HepG2 (cell line): ENCODE results near the gene NRL. TPM values are rescaled to one million over a fixed set of nuclear protein-coding genes. Genes with fewer than 3 reads are reported as not detected.

Experiments
- BCL6 ChIP-seq: IDR thresholded peaks from 2 replicates; pipeline ENCODE4 v1.6.1; 2016; ENCODE audit warnings: missing genetic modification reagents, missing compliant biosample characterization
- BRD4 ChIP-seq: sonication (generic); formaldehyde crosslinking; IDR thresholded peaks from 2 replicates; pipeline ENCODE4 v1.4.0; 2020; ENCODE audit warnings: missing genetic modification reagents
- DR1 ChIP-seq: sonication (generic); formaldehyde crosslinking; IDR thresholded peaks from 2 replicates; pipeline ENCODE4 v1.8.0; 2021; ENCODE audit warnings: mild to moderate bottlenecking, missing genetic modification reagents, inconsistent platforms
- HHEX ChIP-seq: IDR thresholded peaks from 2 replicates; pipeline ENCODE4 v1.6.1; 2016; ENCODE audit warnings: control low read depth
- ISL2 ChIP-seq: sonication (generic); formaldehyde crosslinking; IDR thresholded peaks from 2 replicates; pipeline ENCODE4 v1.5.0; 2020; ENCODE audit warnings: missing genetic modification reagents
- ISX ChIP-seq: sonication (generic); formaldehyde crosslinking; conservative IDR thresholded peaks from 2 replicates; pipeline ENCODE4 v1.5.0; 2020; ENCODE audit warnings: missing genetic modification reagents
- PRPF4 ChIP-seq: fragments of 200-400 bp; formaldehyde crosslinking; IDR thresholded peaks from 2 replicates; pipeline ENCODE4 v1.6.1; 2016; ENCODE audit warnings: low read length, low read depth; ENCODE audit not compliant: poor library complexity, severe bottlenecking
- THYN1 ChIP-seq: sonication (generic); formaldehyde crosslinking; IDR thresholded peaks from 2 replicates; pipeline ENCODE4 v1.8.1; 2023; ENCODE audit warnings: low read depth, mild to moderate bottlenecking, moderate library complexity, missing genetic modification reagents, borderline replicate concordance
- TRIM24 ChIP-seq: sonication (generic); formaldehyde crosslinking; IDR thresholded peaks from 2 replicates; pipeline ENCODE4 v1.8.0; 2022; ENCODE audit warnings: mild to moderate bottlenecking, missing genetic modification reagents
- ZNF274 ChIP-seq: sonication (generic); formaldehyde crosslinking; IDR thresholded peaks from 2 replicates; pipeline ENCODE4 v1.5.1; 2020; ENCODE audit warnings: mild to moderate bottlenecking, missing genetic modification reagents
- ZNF30 ChIP-seq: sonication (generic); formaldehyde crosslinking; IDR thresholded peaks from 2 replicates; pipeline ENCODE4 v1.5.0; 2020; ENCODE audit warnings: mild to moderate bottlenecking, missing genetic modification reagents
- ZNF510 ChIP-seq: sonication (generic); formaldehyde crosslinking; IDR thresholded peaks from 2 replicates; pipeline ENCODE4 v1.4.0; 2020; ENCODE audit warnings: low read depth, mild to moderate bottlenecking, missing genetic modification reagents
- polyA plus RNA-seq, 8 experiments: library from polyadenylated mRNA; depleted of rRNA in 3 of 8; stranded (reverse) in 7 of 8; unstranded in 1 of 8; fragments of >200 nt; fragmentation: Illumina TruSeq in 4 of 8; extraction: Trizol in 4 of 8; gene quantifications; 2 replicates each; pipeline versions ENCODE4 v1.2.1 to v1.2.3, GENCODE V29; 2011 to 2016; ENCODE audit warnings: low read depth in 4 of 8, missing spikeins in 1 of 8, mixed read lengths in 1 of 8; ENCODE audit not compliant: insufficient read depth in 1 of 8
- total RNA-seq, 5 experiments: library from RNA; depleted of rRNA; stranded (reverse); fragments of >200 nt; fragmentation: Illumina TruSeq; extraction: Trizol; gene quantifications; 2 replicates each; pipeline ENCODE4 v1.2.3, GENCODE V29; 2016; ENCODE audit warnings: low read depth in 1 of 5
- TF ChIP-seq, protein P1 (sequence below): sonication (generic); formaldehyde crosslinking; IDR thresholded peaks from 2 replicates; pipeline ENCODE4 v1.5.1; 2020; ENCODE audit warnings: mild to moderate bottlenecking, missing genetic modification reagents, borderline replicate concordance
- TF ChIP-seq, protein P2 (sequence below): sonication (generic); formaldehyde crosslinking; IDR thresholded peaks from 2 replicates; pipeline ENCODE4 v1.9.0; 2021; ENCODE audit warnings: mild to moderate bottlenecking, missing genetic modification reagents
- TF ChIP-seq, protein P3 (sequence below): sonication (generic); formaldehyde crosslinking; IDR thresholded peaks from 2 replicates; pipeline ENCODE4 v1.4.0; 2020; ENCODE audit warnings: mild to moderate bottlenecking, missing genetic modification reagents
- TF ChIP-seq, protein P4 (sequence below): sonication (generic); formaldehyde crosslinking; IDR thresholded peaks from 2 replicates; pipeline ENCODE4 v1.8.0; 2022; ENCODE audit warnings: missing genetic modification reagents, mild to moderate bottlenecking, inconsistent platforms, borderline replicate concordance

NRL gene
- total and polyA plus RNA-seq, 2 of the 13 experiments (the other 11 are each of a cell fraction or from before 2014, with no cell fraction given) = 2.5 to 4.7 TPM

DNA sequence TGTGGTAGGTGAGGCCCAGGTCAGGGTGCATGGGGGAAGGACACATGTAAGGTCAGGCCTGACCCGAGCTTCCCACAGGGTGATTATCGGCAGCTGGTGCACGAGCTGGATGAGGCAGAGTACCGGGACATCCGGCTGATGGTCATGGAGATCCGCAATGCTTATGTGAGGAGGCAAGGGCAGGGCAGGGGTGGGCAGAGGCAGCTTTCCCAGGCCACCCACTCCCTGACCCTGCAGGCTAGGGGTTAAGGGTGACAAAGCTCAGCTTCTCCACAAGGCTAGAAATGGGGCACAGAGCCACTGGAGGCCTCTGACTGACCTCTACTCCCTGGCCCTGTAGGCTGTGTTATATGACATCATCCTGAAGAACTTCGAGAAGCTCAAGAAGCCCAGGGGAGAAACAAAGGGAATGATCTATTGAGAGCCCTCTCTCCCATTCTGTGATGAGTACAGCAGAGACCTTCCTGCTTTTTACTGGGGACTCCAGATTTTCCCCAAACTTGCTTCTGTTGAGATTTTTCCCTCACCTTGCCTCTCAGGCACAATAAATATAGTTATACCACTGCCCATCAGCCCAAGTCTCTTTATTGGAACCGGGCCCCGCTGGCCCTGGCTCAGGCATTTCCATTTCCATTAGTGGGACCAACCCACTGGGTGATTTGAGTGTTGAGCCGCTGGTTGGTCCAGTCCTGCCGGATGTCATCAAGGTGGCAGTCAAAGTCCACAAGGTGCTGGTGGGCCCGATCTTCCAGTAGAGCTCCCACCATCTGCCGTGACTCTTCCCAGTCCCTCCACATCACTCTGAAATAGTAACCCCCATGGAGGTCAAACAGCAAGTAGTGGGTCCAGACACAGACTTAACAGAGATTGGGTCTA is 23.9 kb upstream of the NRL start (continued):
- TF ChIP-seq BCL6 (CRISPR knock-in tag) = no peak
- TF ChIP-seq DR1 (CRISPR knock-in tag) = no peak
- no peak for TF ChIP-seq TRIM24 (CRISPR knock-in tag)
- no peak for TF ChIP-seq ZNF510 (CRISPR knock-in tag)
- no peak for TF ChIP-seq ZNF30 (CRISPR knock-in tag)
- TF ChIP-seq ISX (CRISPR knock-in tag) = no peak
- TF ChIP-seq, protein P1, sequence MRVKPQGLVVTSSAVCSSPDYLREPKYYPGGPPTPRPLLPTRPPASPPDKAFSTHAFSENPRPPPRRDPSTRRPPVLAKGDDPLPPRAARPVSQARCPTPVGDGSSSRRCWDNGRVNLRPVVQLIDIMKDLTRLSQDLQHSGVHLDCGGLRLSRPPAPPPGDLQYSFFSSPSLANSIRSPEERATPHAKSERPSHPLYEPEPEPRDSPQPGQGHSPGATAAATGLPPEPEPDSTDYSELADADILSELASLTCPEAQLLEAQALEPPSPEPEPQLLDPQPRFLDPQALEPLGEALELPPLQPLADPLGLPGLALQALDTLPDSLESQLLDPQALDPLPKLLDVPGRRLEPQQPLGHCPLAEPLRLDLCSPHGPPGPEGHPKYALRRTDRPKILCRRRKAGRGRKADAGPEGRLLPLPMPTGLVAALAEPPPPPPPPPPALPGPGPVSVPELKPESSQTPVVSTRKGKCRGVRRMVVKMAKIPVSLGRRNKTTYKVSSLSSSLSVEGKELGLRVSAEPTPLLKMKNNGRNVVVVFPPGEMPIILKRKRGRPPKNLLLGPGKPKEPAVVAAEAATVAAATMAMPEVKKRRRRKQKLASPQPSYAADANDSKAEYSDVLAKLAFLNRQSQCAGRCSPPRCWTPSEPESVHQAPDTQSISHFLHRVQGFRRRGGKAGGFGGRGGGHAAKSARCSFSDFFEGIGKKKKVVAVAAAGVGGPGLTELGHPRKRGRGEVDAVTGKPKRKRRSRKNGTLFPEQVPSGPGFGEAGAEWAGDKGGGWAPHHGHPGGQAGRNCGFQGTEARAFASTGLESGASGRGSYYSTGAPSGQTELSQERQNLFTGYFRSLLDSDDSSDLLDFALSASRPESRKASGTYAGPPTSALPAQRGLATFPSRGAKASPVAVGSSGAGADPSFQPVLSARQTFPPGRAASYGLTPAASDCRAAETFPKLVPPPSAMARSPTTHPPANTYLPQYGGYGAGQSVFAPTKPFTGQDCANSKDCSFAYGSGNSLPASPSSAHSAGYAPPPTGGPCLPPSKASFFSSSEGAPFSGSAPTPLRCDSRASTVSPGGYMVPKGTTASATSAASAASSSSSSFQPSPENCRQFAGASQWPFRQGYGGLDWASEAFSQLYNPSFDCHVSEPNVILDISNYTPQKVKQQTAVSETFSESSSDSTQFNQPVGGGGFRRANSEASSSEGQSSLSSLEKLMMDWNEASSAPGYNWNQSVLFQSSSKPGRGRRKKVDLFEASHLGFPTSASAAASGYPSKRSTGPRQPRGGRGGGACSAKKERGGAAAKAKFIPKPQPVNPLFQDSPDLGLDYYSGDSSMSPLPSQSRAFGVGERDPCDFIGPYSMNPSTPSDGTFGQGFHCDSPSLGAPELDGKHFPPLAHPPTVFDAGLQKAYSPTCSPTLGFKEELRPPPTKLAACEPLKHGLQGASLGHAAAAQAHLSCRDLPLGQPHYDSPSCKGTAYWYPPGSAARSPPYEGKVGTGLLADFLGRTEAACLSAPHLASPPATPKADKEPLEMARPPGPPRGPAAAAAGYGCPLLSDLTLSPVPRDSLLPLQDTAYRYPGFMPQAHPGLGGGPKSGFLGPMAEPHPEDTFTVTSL (CRISPR knock-in tag) = no peak
- TF ChIP-seq, protein P2, sequence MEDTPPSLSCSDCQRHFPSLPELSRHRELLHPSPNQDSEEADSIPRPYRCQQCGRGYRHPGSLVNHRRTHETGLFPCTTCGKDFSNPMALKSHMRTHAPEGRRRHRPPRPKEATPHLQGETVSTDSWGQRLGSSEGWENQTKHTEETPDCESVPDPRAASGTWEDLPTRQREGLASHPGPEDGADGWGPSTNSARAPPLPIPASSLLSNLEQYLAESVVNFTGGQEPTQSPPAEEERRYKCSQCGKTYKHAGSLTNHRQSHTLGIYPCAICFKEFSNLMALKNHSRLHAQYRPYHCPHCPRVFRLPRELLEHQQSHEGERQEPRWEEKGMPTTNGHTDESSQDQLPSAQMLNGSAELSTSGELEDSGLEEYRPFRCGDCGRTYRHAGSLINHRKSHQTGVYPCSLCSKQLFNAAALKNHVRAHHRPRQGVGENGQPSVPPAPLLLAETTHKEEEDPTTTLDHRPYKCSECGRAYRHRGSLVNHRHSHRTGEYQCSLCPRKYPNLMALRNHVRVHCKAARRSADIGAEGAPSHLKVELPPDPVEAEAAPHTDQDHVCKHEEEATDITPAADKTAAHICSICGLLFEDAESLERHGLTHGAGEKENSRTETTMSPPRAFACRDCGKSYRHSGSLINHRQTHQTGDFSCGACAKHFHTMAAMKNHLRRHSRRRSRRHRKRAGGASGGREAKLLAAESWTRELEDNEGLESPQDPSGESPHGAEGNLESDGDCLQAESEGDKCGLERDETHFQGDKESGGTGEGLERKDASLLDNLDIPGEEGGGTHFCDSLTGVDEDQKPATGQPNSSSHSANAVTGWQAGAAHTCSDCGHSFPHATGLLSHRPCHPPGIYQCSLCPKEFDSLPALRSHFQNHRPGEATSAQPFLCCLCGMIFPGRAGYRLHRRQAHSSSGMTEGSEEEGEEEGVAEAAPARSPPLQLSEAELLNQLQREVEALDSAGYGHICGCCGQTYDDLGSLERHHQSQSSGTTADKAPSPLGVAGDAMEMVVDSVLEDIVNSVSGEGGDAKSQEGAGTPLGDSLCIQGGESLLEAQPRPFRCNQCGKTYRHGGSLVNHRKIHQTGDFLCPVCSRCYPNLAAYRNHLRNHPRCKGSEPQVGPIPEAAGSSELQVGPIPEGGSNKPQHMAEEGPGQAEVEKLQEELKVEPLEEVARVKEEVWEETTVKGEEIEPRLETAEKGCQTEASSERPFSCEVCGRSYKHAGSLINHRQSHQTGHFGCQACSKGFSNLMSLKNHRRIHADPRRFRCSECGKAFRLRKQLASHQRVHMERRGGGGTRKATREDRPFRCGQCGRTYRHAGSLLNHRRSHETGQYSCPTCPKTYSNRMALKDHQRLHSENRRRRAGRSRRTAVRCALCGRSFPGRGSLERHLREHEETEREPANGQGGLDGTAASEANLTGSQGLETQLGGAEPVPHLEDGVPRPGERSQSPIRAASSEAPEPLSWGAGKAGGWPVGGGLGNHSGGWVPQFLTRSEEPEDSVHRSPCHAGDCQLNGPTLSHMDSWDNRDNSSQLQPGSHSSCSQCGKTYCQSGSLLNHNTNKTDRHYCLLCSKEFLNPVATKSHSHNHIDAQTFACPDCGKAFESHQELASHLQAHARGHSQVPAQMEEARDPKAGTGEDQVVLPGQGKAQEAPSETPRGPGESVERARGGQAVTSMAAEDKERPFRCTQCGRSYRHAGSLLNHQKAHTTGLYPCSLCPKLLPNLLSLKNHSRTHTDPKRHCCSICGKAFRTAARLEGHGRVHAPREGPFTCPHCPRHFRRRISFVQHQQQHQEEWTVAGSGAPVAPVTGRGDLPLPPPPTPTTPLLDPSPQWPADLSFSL (CRISPR knock-in tag) = no peak
- TF ChIP-seq, protein P3, sequence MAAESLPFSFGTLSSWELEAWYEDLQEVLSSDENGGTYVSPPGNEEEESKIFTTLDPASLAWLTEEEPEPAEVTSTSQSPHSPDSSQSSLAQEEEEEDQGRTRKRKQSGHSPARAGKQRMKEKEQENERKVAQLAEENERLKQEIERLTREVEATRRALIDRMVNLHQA (CRISPR knock-in tag) = no peak
- TF ChIP-seq PRPF4 = no peak
- TF ChIP-seq ZNF274 (CRISPR knock-in tag) = no peak
- TF ChIP-seq, protein P4, sequence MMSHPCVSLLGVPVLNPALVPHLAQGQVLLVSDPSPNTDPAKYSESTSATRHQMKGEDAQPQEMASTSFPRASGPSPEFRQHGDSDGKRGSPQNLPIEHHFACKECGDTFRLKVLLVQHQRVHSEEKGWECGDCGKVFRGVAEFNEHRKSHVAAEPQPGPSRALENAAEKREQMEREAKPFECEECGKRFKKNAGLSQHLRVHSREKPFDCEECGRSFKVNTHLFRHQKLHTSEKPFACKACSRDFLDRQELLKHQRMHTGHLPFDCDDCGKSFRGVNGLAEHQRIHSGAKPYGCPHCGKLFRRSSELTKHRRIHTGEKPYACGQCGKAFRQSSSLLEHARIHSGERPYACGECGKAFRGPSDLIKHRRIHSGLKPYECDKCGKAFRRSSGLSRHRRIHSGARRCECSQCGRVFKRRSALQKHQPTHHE (CRISPR knock-in tag) = no peak
- no peak for TF ChIP-seq BRD4 (CRISPR knock-in tag)
- no peak for TF ChIP-seq HHEX (CRISPR knock-in tag)
- TF ChIP-seq THYN1 (CRISPR knock-in tag) = no peak
- TF ChIP-seq ISL2 (CRISPR knock-in tag) = no peak
